Testis (tissue), 3 donors: ENCODE data around the gene GSK3A. TPM values are rescaled to one million over a fixed set of nuclear protein-coding genes. Genes with fewer than 3 reads are reported as not detected.

Source experiments
- DNase-seq: peaks from one replicate; pipeline ENCODE4 v3.0.0-alpha.2; 2019
- H3K27ac ChIP-seq, 2 donors: fragments of 200-600 bp; sonication (generic); one replicate each; pipeline ENCODE4 v1.5.1; 2019
- H3K27me3 ChIP-seq: fragments of 200-600 bp; sonication (generic); one replicate; pipeline ENCODE4 v1.5.1; 2019
- H3K36me3 ChIP-seq: fragments of 200-600 bp; sonication (generic); one replicate; pipeline ENCODE4 v1.5.1; 2017; ENCODE audit warnings: low read depth; ENCODE audit errors: missing control alignments
- H3K4me1 ChIP-seq: fragments of 200-600 bp; sonication (generic); one replicate; pipeline ENCODE4 v1.5.1; 2019
- H3K4me3 ChIP-seq, 2 donors: fragments of 200-600 bp; sonication (generic); one replicate each; pipeline ENCODE4 v1.5.1; 2017 to 2019
- H3K9me3 ChIP-seq: fragments of 200-600 bp; sonication (generic); one replicate; pipeline ENCODE4 v1.5.1; 2017
- POLR2A ChIP-seq: fragments of 450-650 bp; IDR thresholded peaks from one replicate; pipeline ENCODE4 v1.6.1; 2017; ENCODE audit warnings: antibody characterized with exemption, mild to moderate bottlenecking, moderate library complexity
- WGBS, 2 donors: methylation state at CpG; one replicate each; pipeline ENCODE4 v1.1.5; 2018; 5-methylcytosine and 5-hydroxymethylcytosine counted together
- intact Hi-C: fragments of 100-400 bp; cut with DNase I; formaldehyde crosslinking; loops from one replicate; pipeline ENCODE4 v1.15.1; 2023; ENCODE audit warnings: low total_unique reads
- polyA plus RNA-seq: library from polyadenylated mRNA; stranded (reverse); fragments of 350-450 nt; fragmentation: Illumina TruSeq; extraction: RNeasy Lipid Tissue Mini Kit (QIAGEN cat#74804); gene quantifications from one replicate; pipeline ENCODE4 v1.2.3, GENCODE V29; 2014; ENCODE audit warnings: low read depth, low replicate concordance; ENCODE audit not compliant: insufficient read depth
- total RNA-seq, 2 donors: library from RNA; depleted of rRNA; stranded (reverse); fragments of >200 nt; gene quantifications; one replicate each; pipeline ENCODE4 v1.2.3, GENCODE V29; 2016
- TF ChIP-seq, protein P1 (sequence below), 3 experiments: fragments of 450-650 bp in 2 of 3; fragments of 200-600 bp in 1 of 3; sonication (generic) in 1 of 3; IDR thresholded peaks; one replicate each; pipeline ENCODE4 v1.5.1; 2016 to 2019; ENCODE audit warnings: antibody characterized with exemption in 3 of 3, mild to moderate bottlenecking in 2 of 3, moderate library complexity in 1 of 3

GSK3A gene
- total and polyA plus RNA-seq, 3 donors from 2014 or later = 54.3 to 98.1 (median 64.3) TPM

DNA sequence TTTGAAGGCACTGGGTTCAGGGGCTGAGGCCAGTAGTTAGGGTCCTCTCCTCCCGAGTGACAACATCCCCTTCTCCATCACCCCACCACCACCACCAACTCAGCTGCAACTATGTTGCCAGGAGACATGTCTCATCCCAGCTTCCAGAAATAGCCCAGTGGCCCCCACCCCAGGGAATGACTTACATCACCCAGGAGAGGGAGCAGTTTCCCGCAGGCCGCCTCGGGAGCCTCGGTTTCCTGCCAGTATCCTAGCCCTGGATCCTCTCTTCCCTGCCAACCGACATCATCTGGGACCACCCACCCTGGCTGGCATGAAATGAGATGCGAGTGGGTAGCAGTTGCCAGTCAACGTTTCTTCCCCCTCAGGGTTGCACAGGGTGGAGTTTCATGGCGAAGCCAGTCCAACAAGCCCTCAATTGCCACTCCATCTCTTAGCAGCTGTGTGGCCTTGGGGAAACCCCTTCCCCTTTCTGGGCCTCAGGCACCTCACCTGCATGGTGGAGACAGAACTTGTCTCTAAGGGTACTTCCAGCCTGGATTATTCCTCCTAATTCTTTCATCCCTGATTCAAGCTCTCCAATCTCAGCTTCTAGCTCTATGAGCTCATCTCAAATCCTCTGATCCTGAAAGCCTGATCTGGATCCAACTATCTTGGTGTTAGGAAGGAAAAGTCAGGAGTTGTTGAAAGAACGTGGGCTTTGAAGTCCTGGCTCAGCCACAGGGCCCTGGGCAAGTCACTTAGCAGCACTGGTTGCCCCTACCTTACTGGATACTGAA lies 3.9 kb upstream of the GSK3A start:
- TF ChIP-seq, protein P1, sequence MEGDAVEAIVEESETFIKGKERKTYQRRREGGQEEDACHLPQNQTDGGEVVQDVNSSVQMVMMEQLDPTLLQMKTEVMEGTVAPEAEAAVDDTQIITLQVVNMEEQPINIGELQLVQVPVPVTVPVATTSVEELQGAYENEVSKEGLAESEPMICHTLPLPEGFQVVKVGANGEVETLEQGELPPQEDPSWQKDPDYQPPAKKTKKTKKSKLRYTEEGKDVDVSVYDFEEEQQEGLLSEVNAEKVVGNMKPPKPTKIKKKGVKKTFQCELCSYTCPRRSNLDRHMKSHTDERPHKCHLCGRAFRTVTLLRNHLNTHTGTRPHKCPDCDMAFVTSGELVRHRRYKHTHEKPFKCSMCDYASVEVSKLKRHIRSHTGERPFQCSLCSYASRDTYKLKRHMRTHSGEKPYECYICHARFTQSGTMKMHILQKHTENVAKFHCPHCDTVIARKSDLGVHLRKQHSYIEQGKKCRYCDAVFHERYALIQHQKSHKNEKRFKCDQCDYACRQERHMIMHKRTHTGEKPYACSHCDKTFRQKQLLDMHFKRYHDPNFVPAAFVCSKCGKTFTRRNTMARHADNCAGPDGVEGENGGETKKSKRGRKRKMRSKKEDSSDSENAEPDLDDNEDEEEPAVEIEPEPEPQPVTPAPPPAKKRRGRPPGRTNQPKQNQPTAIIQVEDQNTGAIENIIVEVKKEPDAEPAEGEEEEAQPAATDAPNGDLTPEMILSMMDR (IDR thresholded peaks at IDR 0.05) = peak; percentile 58 to 67 (median 61)
- TF ChIP-seq POLR2A = no peak
- Histone ChIP-seq H3K4me1 (peaks cover 67% of the 10 kb centered on the region), H3K4me3 (no peak overlapping the region), H3K27me3 (no peaks in the 10 kb centered on the region), H3K36me3 (no peaks in the 10 kb centered on the region), H3K9me3 (no peaks in the 10 kb centered on the region), H3K27ac (peak overlapping the region; percentile 52 to 75)
- intact Hi-C loops = loop anchor here (5.0 kb wide), 1 partner anchor 46 kb away; no protein-coding TSS in a partner anchor
- DNase-seq = peak; percentile 88
- WGBS, 2 donors = 24 to 42% methylated on average over 7 to 10 of the region's 10 CpGs

DNA sequence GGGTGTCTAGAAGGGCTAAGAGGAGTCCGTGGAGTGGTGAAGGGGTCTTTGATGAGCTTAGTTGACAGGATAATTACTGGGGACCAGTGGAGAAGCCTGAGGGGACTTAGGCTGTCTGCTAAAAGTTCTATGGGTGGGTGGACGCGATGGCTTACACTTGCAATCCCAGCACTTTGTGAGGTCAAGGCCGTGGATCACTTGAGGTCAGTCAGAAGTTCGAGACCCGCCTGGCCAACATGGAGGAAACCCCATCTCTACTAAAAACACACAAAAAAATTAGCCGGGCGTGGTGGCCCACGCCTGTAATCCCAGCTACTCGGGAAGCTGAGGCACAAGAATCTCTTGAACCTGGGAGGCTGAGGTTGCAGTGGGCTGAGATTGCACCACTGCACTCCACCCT lies 2.8 kb upstream of the GSK3A start:
- WGBS, 2 donors = 45 to 68% methylated on average over 10 of the region's 10 CpGs
- no peaks in the 10 kb centered on the region for H3K27me3 ChIP-seq
- peaks cover 66% of the 10 kb centered on the region for H3K4me1 ChIP-seq
- intact Hi-C loops = loop anchor here (5.0 kb wide), 1 partner anchor 47 kb away; no protein-coding TSS in a partner anchor
- TF ChIP-seq, protein P1 (IDR thresholded peaks at IDR 0.05) = no peak
- no peak for TF ChIP-seq POLR2A
- peak overlapping the region in 1 of 2 donors; percentile 76 for H3K4me3 ChIP-seq
- H3K9me3 ChIP-seq = no peaks in the 10 kb centered on the region
- H3K36me3 ChIP-seq = no peaks in the 10 kb centered on the region
- no peak for DNase-seq
- H3K27ac ChIP-seq = peak overlapping the region; percentile 55 to 90

DNA sequence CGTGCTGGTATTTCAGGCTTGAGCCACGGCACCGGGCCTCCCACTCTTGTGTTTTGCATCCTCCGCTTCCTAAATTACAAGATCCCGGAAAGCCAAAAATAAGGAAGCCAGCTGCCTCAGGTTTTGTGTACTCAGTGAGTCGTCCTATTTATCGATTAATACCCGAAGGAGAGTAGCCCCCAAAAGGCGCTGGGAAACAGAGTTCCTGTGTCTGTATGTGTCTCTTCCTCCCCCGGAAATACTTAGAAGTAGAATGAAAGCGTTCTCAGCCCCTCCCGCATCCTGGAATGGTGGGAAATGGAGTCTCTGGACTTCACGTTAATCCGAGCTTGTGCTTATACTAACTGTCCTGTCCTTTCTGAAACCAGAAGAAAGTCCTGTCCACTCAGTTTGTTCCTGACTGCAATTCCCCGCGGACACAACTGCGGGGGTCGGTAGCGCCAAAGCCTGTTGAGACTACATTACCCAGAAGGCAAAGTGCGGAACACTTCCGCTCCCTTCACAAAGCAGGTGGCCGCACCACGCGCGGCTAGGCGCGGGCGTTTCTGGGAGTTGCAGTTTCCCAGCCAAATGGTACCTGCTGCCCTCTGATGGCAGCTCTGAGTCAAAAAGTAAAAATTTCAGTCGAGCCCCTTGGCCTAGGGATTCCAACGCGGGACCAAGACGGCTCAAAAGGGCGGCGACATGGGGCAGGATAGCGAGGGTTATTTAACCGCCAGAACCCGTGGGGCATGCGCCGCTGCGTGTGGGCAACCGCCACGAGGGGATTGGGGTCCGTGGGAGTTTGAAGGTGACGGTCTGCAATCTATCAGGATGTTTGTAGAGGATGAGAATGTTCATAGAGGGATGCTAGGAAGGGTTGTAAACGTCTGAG lies 2.2 kb upstream of the GSK3A start:
- DNase-seq = peak; percentile 97
- WGBS, 2 donors = 2% methylated on average over 44 to 45 of the region's 45 CpGs
- Histone ChIP-seq H3K4me1 (peaks cover 60% of the 10 kb centered on the region), H3K36me3 (no peaks in the 10 kb centered on the region), H3K4me3 (peak overlapping the region; percentile 76 to 94), H3K9me3 (no peaks in the 10 kb centered on the region), H3K27me3 (no peaks in the 10 kb centered on the region), H3K27ac (peak overlapping the region; percentile 55 to 90)
- TF ChIP-seq, protein P1 (IDR thresholded peaks at IDR 0.05) = peak; percentile 61 to 78 (median 67)
- TF ChIP-seq POLR2A = no peak
- intact Hi-C loops = loop anchor here (5.0 kb wide), 1 partner anchor 48 kb away; no protein-coding TSS in a partner anchor

DNA sequence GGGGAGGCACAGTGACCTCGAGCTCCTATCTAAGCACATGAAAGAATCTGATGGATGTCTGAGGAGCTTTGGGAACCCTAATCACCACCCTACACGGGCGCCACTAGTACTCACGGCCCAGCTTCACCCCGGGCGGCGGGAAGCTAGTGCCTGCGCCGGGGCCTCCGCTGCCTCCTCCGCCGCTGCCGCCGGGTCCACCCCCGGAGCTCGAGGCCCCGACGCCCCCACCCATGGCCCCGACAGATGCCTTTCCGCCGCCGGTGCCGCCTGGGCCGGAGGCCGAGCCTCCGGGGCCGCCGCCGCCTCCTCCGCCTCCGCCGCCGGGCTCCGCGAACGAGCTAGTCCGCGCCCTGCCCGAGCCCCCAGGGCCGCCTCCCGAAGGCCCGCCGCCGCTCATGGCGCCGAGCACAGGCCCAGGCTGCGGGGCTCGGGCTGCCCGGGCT lies 312 bp downstream of the GSK3A start:
- no peak for TF ChIP-seq POLR2A
- TF ChIP-seq, protein P1 (IDR thresholded peaks at IDR 0.05) = no peak
- DNase-seq = no peak
- Histone ChIP-seq H3K36me3 (no peaks in the 10 kb centered on the region), H3K27ac (peak overlapping the region; percentile 27 to 90), H3K4me3 (peak overlapping the region; percentile 76 to 94), H3K4me1 (peaks cover 39% of the 10 kb centered on the region), H3K9me3 (no peaks in the 10 kb centered on the region), H3K27me3 (no peaks in the 10 kb centered on the region)
- intact Hi-C loops = no loop called here
- WGBS, 2 donors = 0 to 1% methylated on average over 11 to 21 of the region's 49 CpGs
